Muscle layer of duodenum (tissue), 2 donors: ENCODE data around the gene SEMA7A.

ENCODE experiments used
- H3K27ac ChIP-seq: one replicate; pipeline ENCODE4 v1.7.0; 2013; ENCODE audit warnings: mild to moderate bottlenecking, low read length
- H3K27me3 ChIP-seq: one replicate; pipeline ENCODE4 v1.7.0; 2013; ENCODE audit warnings: low read depth, mild to moderate bottlenecking, control low read depth, low read length
- H3K36me3 ChIP-seq, 2 donors: one replicate each; pipeline ENCODE4 v1.7.0; 2013; ENCODE audit warnings: low read length in 2 of 2, control low read depth in 1 of 2, mild to moderate bottlenecking in 1 of 2; ENCODE audit not compliant: insufficient read depth in 2 of 2, control insufficient read depth in 1 of 2
- H3K4me1 ChIP-seq, 2 donors: one replicate each; pipeline ENCODE4 v1.7.0; 2013; ENCODE audit warnings: low read length in 2 of 2, mild to moderate bottlenecking in 2 of 2, control low read depth in 1 of 2, moderate library complexity in 1 of 2; ENCODE audit not compliant: insufficient read depth in 2 of 2, control insufficient read depth in 1 of 2
- H3K4me3 ChIP-seq, 2 donors: one replicate each; pipeline ENCODE4 v1.7.0; 2013; ENCODE audit warnings: low read length in 2 of 2, low read depth in 1 of 2, mild to moderate bottlenecking in 1 of 2
- H3K9me3 ChIP-seq, 2 donors: one replicate each; pipeline ENCODE4 v1.7.0; 2013; ENCODE audit warnings: low read length in 2 of 2, control low read depth in 1 of 2, mild to moderate bottlenecking in 1 of 2; ENCODE audit not compliant: control insufficient read depth in 1 of 2
- donor health status: healthy.

Gene SEMA7A

DNA sequence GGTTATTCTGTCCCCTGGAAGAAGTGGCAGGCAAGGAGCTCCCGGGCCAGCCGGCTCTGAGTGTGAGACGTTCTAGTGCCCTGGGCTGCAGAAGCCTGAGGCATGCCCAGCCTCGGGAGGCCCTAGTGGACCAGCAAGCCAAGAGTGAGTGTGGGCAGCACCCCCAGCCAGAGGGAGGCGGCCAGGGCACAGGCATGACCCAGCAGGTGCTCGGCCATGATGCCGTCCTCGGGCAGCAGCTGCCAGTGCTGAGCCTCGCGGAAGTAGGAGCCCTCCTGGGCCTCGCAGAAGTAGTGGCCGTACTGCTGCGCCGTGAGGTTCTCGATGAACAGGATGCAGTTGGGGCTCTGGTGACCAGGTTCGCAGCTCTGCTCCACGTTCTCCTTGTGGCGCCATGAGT, 23.3 kb downstream of the SEMA7A start:
- Histone ChIP-seq H3K4me3 (no peak overlapping the region), H3K9me3 (no peaks in the 10 kb centered on the region), H3K4me1 (no peaks in the 10 kb centered on the region), H3K36me3 (no peaks in the 10 kb centered on the region), H3K27me3 (no peaks in the 10 kb centered on the region), H3K27ac (no peak overlapping the region)

- Histone ChIP-seq H3K27me3 (no peaks in the 10 kb centered on the region), H3K36me3 (no peaks in the 10 kb centered on the region), H3K4me1 (no peaks in the 10 kb centered on the region), H3K27ac (no peak overlapping the region), H3K9me3 (no peaks in the 10 kb centered on the region), H3K4me3 (no peak overlapping the region)
These were observed 24.5 kb downstream of the SEMA7A start for GRCh38 chr15:74409225-74409624.

GRCh38 chr15:74408815-74409214, 24.9 kb downstream of the SEMA7A start:
- Histone ChIP-seq H3K27ac (no peak overlapping the region), H3K9me3 (no peaks in the 10 kb centered on the region), H3K4me3 (no peak overlapping the region), H3K36me3 (no peaks in the 10 kb centered on the region), H3K4me1 (peaks cover 0 to 1% of the 10 kb centered on the region in 2 donors), H3K27me3 (no peaks in the 10 kb centered on the region)

DNA sequence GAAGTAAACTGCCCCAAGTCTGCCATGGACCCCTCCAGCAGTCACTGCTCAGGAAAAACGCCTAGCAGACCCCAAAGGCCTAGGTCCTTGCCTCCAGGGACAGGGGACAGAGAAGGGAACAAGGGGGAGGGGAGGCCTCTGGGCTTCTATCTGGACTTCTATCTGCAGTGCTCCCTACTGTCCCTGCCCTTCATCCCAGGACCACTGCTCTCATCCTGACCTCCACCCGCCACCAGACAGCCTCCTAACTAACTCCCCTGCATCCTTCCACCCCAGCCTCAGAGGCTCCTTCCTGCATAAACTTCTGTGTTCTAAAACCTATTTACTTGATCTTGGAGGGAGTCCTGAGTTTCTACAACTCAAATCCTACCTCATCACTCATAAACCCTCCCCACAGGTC, 25.4 kb downstream of the SEMA7A start:
- H3K36me3 ChIP-seq = no peaks in the 10 kb centered on the region
- H3K27ac ChIP-seq = no peak overlapping the region
- no peaks in the 10 kb centered on the region for H3K9me3 ChIP-seq
- no peaks in the 10 kb centered on the region for H3K27me3 ChIP-seq
- peaks cover 0 to 5% of the 10 kb centered on the region in 2 donors for H3K4me1 ChIP-seq
- H3K4me3 ChIP-seq = no peak overlapping the region

- H3K36me3 ChIP-seq = no peaks in the 10 kb centered on the region
- no peak overlapping the region for H3K4me3 ChIP-seq
- no peaks in the 10 kb centered on the region for H3K9me3 ChIP-seq
- H3K4me1 ChIP-seq = peaks cover 0 to 5% of the 10 kb centered on the region in 2 donors
- no peak overlapping the region for H3K27ac ChIP-seq
- H3K27me3 ChIP-seq = no peaks in the 10 kb centered on the region
These were observed 26.6 kb downstream of the SEMA7A start for GRCh38 chr15:74406992-74407705.

- Histone ChIP-seq H3K27me3 (no peaks in the 10 kb centered on the region), H3K36me3 (no peaks in the 10 kb centered on the region), H3K9me3 (no peaks in the 10 kb centered on the region), H3K27ac (no peak overlapping the region), H3K4me1 (peaks cover 0 to 5% of the 10 kb centered on the region in 2 donors), H3K4me3 (no peak overlapping the region)
These were observed 27.2 kb downstream of the SEMA7A start for GRCh38 chr15:74406517-74406916.

DNA sequence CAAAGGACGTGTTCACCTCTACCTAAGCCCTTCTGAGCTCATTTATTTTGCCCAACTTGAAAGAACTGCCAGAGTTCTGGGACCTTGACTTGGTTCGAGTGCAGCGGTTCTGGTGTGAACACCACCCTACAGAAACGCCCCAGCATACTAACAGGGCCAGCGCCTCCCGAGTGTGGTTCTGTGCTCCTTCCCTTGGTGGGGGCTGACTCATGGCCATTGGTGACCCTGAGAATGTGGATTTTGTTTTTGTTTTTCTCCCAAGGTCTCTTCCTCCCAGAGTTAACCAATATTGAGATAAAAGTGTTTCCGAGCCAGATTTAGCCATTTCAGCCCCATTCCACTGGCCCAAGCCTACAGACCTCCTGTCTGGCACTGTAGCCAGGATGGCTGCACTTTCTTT, 27.9 kb downstream of the SEMA7A start:
- H3K9me3 ChIP-seq = no peaks in the 10 kb centered on the region
- no peak overlapping the region for H3K4me3 ChIP-seq
- peaks cover 0 to 5% of the 10 kb centered on the region in 2 donors for H3K4me1 ChIP-seq
- no peaks in the 10 kb centered on the region for H3K36me3 ChIP-seq
- no peaks in the 10 kb centered on the region for H3K27me3 ChIP-seq
- no peak overlapping the region for H3K27ac ChIP-seq

DNA sequence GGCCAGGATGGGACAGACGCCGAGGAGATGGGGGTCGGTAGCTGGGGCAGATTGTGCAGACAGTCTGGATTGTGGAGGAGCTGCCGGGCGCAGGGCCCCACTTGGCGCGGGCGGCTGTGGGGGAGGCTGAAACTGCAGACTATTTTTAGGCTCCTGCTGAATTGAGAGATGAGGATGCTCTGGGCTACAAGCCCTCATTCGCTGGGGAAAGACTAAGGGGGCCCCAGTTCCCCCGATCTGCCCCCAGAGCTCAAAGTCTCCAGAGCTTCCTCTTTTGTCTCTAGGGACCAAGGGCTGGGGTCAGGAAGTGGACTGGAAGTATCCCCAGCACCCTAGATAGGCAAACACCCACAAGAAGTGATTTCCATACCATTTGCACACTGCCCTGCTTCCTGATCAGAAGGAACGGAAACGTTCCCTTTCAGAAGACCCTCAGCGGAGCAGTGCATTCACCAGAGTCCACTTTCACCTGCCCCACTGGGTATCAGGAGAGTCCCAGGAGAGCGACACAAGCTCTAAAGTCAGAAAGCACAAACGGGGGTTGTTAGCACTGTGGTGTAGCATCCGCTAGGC, 29.7 kb downstream of the SEMA7A start:
- Histone ChIP-seq H3K9me3 (no peaks in the 10 kb centered on the region), H3K27me3 (no peaks in the 10 kb centered on the region), H3K27ac (no peak overlapping the region), H3K4me1 (peaks cover 0 to 5% of the 10 kb centered on the region in 2 donors), H3K4me3 (no peak overlapping the region), H3K36me3 (no peaks in the 10 kb centered on the region)

DNA sequence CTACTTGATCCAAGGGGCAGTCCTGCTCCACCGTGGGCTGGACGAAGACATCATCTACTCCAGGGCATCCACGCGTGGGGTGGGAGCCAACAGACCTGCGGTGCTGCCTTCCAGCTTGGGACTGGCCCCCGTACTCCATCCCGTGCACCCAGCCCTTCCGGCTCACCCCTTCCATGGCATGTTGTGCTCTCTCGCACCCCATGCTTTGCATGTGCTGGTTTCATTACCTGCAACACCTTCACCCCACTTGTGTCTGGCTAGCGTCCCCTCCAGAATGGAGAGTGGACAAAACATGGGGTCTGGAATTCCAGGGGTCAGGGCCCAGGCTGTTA, 30.2 kb downstream of the SEMA7A start:
- Histone ChIP-seq H3K9me3 (no peaks in the 10 kb centered on the region), H3K27me3 (no peaks in the 10 kb centered on the region), H3K4me3 (no peak overlapping the region), H3K27ac (no peak overlapping the region), H3K36me3 (no peaks in the 10 kb centered on the region), H3K4me1 (peaks cover 0 to 5% of the 10 kb centered on the region in 2 donors)

DNA sequence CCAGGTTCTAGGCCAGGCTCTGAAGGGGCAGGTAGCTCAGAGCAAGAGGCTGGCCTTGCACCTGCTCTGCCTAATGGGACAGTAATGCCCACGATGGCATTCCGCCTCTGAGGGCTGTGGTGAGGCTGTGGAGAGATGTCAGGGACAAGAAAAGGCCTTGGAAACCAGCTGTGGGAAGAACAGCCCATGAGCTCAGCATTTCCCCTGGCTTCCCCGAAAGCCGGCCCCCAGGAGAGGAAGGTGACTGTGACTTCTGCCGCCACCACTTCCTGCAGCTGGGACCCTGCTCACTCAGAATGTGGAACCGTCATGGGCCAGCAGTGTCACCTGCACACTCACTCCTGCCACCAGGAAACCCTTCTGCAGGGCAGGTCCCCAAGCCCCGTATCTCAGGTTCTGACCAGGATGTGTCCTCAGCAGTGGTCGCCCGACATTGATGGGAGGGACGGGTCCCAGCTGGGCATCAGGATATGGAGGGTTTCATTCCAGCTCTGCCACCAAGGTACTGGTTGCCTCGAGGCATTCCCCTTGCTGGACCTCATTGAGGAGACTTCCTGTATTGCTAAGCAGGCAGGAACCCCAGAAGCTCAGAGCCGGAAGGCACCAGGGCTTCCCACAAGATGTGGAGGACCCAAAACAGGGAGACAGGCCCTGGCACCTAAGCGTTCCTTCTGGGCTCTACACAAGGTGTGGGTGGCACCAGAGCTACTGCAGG, 30.7 kb downstream of the SEMA7A start:
- no peaks in the 10 kb centered on the region for H3K36me3 ChIP-seq
- H3K4me3 ChIP-seq = no peak overlapping the region
- no peak overlapping the region for H3K27ac ChIP-seq
- H3K4me1 ChIP-seq = peaks cover 0 to 5% of the 10 kb centered on the region in 2 donors
- H3K9me3 ChIP-seq = no peaks in the 10 kb centered on the region
- H3K27me3 ChIP-seq = no peaks in the 10 kb centered on the region

- peaks cover 0 to 5% of the 10 kb centered on the region in 2 donors for H3K4me1 ChIP-seq
- no peak overlapping the region for H3K27ac ChIP-seq
- H3K9me3 ChIP-seq = no peaks in the 10 kb centered on the region
These were observed 31.4 kb downstream of the SEMA7A start for GRCh38 chr15:74402337-74402841.

More at GRCh38 chr15:74402337-74402841, 31.4 kb downstream of the SEMA7A start:
- H3K27me3 ChIP-seq = no peaks in the 10 kb centered on the region
- no peak overlapping the region for H3K4me3 ChIP-seq
- no peaks in the 10 kb centered on the region for H3K36me3 ChIP-seq
